ENCODE measurements around the gene DRC1. TPM values are rescaled to one million over a fixed set of nuclear protein-coding genes. Genes with fewer than 3 reads are reported as not detected.

DRC1 gene
- total RNA-seq, 8 experiments from 2014 or later: 0.43 to 37.1 (median 0.58) TPM; not detected in 3

DNA sequence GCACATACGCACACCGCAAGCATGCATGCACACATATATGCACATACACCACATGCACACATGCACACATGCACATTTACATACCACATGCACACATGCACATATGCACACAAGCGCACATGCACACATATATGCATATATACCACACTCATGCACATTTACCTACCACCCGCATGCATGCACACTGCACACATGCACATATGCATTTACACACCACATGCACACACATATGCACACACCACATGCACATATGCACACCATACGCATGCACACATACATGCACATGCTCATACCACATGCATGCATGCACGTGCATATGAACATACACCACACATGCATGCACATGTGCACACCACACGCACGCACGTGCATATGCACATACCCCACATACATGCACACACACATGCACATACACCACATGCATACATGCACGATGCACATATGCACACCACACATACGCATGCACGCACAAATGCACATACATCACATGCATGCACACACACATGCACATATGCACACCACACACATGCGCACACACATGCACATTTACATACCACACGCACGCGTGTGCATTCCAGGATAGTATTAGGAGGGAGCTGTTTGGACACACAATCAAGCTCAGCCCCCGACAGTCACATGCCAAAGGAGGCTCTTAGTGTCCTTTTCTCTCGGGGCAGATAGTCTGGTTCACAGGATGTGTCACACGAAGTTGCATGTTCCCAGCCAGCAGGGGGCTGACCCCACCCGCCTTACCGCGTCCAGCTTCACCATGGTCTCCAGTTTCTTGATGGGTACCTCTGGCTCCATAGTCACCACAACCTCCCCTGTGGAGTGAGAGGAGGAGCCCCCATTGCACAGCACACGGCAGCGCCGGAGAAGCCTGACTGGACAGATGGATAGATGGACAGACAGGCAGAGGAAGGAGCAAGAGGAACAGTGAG lies 70.3 kb downstream of the DRC1 start:
- Histone ChIP-seq H3K27ac (no peak overlapping the region), H3K4me1 (replicated peaks in 1 of 2) (peaks cover 12% of the 10 kb centered on the region in 2 donors), H3K4me3 (no peak overlapping the region)
- in situ Hi-C loops (cut with MboI; ENCODE audit: low pct_unique_long_range_greater_than_20kb in 2 of 9, low sequenced_read_pairs in 9 of 9, unreplicated experiment in 9 of 9): loop anchor here in 1 of 9 experiments (25.0 kb wide), 1 partner anchor 235 kb away; the partner anchor contains the start of genes HADHA and HADHB
- no peak for ATAC-seq (replicated peaks in 6 of 8)
- 0 to 95% (median 86%) methylated on average over 1 to 15 of the region's 25 CpGs; no CpG with 5 or more reads in 1 of the 10 experiments for WGBS, 10 experiments

DNA sequence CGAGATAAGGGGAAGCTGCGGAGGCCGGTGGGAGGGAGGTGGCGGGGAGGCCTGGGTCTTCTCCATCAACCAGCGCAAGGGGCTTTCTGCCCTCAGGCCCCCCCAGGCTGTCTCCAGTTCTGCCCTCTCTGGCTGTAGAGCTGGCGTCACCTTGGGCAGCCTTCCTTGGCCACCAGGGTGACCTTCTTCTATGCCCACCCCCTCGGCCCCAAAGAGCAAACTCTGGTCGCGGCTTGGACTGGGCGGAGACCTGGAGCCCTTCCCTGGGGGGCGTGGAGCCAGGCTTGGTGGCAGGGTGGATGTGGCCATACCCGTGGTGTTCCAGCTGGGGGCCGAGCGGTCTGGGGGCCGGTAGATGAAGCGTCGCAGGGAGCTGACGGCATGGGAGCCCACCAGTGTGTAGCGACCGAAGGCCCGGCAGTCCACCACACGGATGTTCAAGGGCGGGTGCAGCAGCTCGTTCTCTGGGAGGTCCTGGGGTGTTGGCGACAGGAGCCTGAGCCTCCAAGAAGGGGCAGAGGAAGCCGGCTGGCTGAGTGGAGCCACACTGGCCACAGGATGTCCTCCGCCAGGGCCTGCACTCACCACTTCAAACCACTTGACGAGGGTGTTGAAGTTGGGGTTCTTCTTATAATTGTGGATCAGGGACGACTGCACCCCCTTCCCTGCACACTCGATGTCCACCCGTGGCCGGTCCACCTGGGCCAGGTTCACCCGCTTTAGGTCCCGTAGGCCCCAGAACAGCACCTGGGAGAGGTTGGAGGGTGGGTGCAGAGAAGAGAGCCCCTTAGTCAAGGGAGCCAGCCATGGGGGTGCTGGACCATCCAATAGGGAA lies 71.3 kb downstream of the DRC1 start:
- in situ Hi-C loops (cut with MboI; ENCODE audit: low pct_unique_long_range_greater_than_20kb in 2 of 9, low sequenced_read_pairs in 9 of 9, unreplicated experiment in 9 of 9): loop anchor here in 1 of 9 experiments (25.0 kb wide), 1 partner anchor 236 kb away; the partner anchor contains the start of genes HADHA and HADHB
- 50 to 100% (median 95%) methylated on average over 1 to 8 of the region's 34 CpGs; no CpG with 5 or more reads in 5 of the 10 experiments for WGBS, 10 experiments
- H3K27ac ChIP-seq: no peak overlapping the region
- no peak overlapping the region for H3K4me3 ChIP-seq
- no peak for ATAC-seq (replicated peaks in 6 of 8)
- H3K4me1 ChIP-seq (replicated peaks in 1 of 2): peaks cover 12% of the 10 kb centered on the region in 2 donors

DNA sequence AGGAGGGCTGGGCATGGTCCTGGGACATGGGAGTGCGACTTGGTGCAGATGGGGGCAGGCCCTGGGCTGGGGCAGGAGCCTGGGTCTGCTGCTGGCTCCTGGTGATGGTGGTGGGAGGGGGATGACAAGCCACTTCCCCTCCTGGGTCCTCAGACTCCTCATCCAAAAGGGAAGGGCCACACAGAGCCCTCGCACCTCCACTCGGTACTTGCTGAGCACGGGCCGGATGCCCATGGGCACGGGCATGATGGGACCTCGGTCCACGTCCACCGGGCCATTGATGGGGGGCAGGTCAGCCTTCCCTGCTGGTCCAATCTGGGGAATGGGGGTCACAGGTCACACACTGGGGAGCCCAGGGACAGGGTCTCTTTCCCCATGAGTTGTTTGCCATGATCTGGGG lies 72.1 kb downstream of the DRC1 start:
- peaks cover 12% of the 10 kb centered on the region in 2 donors for H3K4me1 ChIP-seq (replicated peaks in 1 of 2)
- WGBS, 10 experiments: 85% methylated on average over 4 of the region's 9 CpGs; no CpG with 5 or more reads in 9 of the 10 experiments
- no peak for ATAC-seq (replicated peaks in 6 of 8)
- H3K4me3 ChIP-seq: no peak overlapping the region
- in situ Hi-C loops (cut with MboI; ENCODE audit: low pct_unique_long_range_greater_than_20kb in 2 of 9, low sequenced_read_pairs in 9 of 9, unreplicated experiment in 9 of 9): loop anchor here in 1 of 9 experiments (25.0 kb wide), 1 partner anchor 236 kb away; the partner anchor contains the start of genes HADHA and HADHB
- no peak overlapping the region for H3K27ac ChIP-seq

DNA sequence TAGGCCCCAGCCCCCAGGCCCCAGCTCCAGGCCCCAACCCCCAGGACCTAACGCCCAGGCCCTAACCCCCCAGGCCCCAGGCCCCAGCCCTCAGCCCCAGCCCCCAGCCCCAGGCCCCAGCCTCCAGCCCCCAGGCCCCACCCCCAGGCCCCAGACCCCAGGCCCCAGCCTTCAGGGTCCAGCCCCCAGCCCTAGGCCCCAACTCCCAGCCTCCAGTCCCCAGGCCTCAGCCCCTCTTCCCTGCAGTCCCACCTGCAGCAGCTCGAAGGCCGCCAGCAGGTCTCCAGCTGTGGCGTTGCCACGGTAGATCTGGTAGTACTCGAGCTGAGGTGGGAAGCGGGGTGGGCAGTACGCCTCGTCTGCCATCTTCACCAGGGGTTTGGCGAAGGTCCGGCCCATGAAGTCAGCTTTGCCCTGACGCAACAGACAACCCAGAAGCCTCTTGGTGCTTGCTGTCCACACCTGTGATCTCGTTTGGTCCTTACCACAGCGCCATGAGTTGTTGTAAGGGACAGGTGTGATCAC lies 72.6 kb downstream of the DRC1 start:
- Histone ChIP-seq H3K27ac (no peak overlapping the region), H3K4me3 (no peak overlapping the region), H3K4me1 (replicated peaks in 1 of 2) (peaks cover 12% of the 10 kb centered on the region in 2 donors)
- ATAC-seq (replicated peaks in 6 of 8): no peak
- in situ Hi-C loops (cut with MboI; ENCODE audit: low pct_unique_long_range_greater_than_20kb in 2 of 9, low sequenced_read_pairs in 9 of 9, unreplicated experiment in 9 of 9): loop anchor here in 1 of 9 experiments (25.0 kb wide), 1 partner anchor 237 kb away; the partner anchor contains the start of genes HADHA and HADHB
- 95 to 100% (median 100%) methylated on average over 1 to 4 of the region's 14 CpGs; no CpG with 5 or more reads in 7 of the 10 experiments for WGBS, 10 experiments

DNA sequence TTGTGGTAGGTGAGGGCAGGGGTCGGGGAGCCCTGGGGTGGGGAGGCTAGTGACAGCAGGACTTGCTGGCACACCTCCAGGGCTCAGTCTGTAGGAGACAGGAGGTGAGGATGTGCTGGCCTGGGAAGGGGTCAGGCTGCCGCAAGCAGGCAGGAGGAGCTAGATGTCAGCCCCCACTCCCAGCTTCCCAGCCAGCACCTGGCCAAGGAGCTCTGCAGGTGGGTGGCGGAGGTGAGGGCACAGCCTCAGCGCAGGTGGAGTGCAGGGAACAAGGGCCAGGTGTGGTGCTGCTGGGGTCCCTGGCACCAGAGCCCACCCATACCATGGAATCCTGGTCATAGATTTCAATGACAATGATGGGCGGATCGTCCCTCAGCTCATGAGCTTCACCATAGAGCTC lies 73.3 kb downstream of the DRC1 start:
- Histone ChIP-seq H3K4me1 (replicated peaks in 1 of 2) (peaks cover 12% of the 10 kb centered on the region in 2 donors), H3K27ac (no peak overlapping the region), H3K4me3 (no peak overlapping the region)
- no peak for ATAC-seq (replicated peaks in 6 of 8)
- in situ Hi-C loops (cut with MboI; ENCODE audit: low pct_unique_long_range_greater_than_20kb in 2 of 9, low sequenced_read_pairs in 9 of 9, unreplicated experiment in 9 of 9): no loop called here
- 80 to 86% methylated on average over 1 to 2 of the region's 6 CpGs; no CpG with 5 or more reads in 8 of the 10 experiments for WGBS, 10 experiments

DNA sequence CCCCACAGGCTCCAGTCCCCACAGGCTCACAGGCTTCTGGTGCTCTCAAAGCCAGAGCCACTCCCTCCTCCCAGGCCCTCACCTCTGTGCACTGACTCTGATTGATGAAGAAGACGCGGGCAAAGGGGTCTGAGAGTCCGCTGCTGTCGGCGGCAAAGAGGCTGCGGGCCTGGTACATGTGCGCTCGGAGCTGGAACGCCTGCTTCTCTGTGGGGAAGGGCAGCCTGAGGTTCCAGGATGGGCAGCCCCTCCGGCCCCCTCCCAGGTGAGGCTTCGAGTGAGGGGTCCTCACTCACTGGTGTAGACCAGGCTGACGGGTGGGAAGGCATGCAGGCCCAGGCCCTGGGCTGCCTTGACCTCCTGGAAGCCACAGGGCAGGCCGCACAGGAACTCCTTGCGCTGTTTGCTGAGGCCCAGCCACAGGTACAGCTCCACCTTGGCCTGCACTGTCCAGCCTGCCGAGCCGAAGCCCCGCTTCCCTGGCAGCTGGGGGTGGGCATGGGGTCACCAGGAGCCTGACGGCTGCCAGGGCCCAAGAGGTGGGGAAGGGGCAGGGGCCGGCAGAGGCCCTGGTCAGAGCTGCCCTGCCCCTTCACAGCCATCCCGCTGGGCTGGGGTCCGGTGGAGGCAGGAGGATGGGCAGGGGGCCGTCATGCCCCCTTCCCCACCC lies 74.2 kb downstream of the DRC1 start:
- Histone ChIP-seq H3K4me1 (replicated peaks in 1 of 2) (peaks cover 12% of the 10 kb centered on the region in 2 donors), H3K4me3 (no peak overlapping the region), H3K27ac (no peak overlapping the region)
- ATAC-seq (replicated peaks in 6 of 8): peak in 5 of 8 experiments; percentile 74 to 83 (median 83)
- 91 to 100% methylated on average over 2 to 7 of the region's 22 CpGs; no CpG with 5 or more reads in 8 of the 10 experiments for WGBS, 10 experiments
- in situ Hi-C loops (cut with MboI; ENCODE audit: low pct_unique_long_range_greater_than_20kb in 2 of 9, low sequenced_read_pairs in 9 of 9, unreplicated experiment in 9 of 9): no loop called here

DNA sequence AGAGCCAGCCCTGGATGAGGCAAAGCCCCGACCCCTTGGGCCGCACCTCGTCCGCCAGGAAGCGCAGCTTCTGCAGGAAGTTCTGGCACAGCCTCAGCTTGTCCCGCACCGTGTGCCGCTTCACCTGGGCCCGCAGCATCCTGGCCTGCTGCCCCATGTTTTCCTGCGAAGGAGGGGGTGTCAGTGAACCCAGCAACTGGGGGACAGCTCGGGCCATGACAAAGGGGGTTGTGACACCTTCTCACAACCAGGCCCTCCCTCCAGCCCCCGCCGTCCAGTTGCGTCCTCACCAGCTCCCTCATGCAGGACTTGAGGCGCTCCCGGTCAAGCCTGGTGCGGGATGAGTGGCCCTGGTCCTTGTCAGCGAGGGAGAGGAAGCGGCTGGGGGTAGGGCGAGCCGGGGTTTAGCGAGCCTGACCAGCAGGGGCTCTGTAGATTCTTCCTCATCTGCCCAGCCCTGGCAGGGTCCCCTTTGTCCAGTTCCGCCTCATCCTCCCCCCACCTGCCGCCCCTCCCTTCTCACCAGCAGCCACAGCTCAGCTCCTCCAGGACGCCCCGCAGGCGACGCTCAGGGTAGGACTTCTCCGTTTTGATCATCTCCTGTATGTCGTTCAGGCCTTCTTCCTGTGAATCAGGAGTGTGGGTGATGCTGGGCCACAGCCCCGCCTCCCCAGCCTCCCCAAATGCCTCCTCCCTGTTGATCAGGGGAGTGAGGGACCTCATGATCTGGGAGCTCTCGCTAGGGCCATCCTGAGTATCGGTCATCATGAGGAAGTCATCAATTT lies 75.6 kb downstream of the DRC1 start:
- WGBS, 10 experiments: 40 to 100% (median 50%) methylated on average over 1 to 3 of the region's 33 CpGs; no CpG with 5 or more reads in 7 of the 10 experiments
- peak in 5 of 8 experiments; percentile 7 to 56 (median 27) for ATAC-seq (replicated peaks in 6 of 8)

DNA sequence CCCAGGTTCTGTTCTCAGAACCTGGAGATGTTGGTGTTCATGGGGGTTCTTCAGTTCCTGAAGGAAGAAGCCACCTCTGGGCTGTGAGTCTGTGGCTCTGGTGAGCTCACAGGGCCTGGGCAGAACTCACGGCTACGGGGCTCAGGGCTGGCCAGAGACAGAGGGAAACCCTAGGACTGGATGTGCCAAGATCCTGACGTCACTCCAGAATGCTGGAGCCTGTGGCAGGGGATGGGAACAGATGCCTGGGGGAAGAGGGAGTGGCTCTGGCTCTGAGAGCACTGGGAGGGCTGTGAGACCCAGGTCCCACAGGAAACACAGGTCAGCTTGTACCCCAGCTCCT lies 76.2 kb downstream of the DRC1 start, which contains the start of gene OTOF:
Gene OTOF, minus strand, starts transcription at position 214 of the 343 bp plus-strand sequence.
- in situ Hi-C loops (cut with MboI; ENCODE audit: low pct_unique_long_range_greater_than_20kb in 2 of 9, low sequenced_read_pairs in 9 of 9, unreplicated experiment in 9 of 9): no loop called here
- 100% methylated on average over 1 of the region's 3 CpGs; no CpG with 5 or more reads in 9 of the 10 experiments for WGBS, 10 experiments

More for the DNA sequence above, 75.6 kb downstream of the DRC1 start:
- Histone ChIP-seq H3K27ac (no peak overlapping the region), H3K4me1 (replicated peaks in 1 of 2) (peaks cover 12% of the 10 kb centered on the region in 2 donors), H3K4me3 (no peak overlapping the region)
- in situ Hi-C loops (cut with MboI; ENCODE audit: low pct_unique_long_range_greater_than_20kb in 2 of 9, low sequenced_read_pairs in 9 of 9, unreplicated experiment in 9 of 9): no loop called here

DNA sequence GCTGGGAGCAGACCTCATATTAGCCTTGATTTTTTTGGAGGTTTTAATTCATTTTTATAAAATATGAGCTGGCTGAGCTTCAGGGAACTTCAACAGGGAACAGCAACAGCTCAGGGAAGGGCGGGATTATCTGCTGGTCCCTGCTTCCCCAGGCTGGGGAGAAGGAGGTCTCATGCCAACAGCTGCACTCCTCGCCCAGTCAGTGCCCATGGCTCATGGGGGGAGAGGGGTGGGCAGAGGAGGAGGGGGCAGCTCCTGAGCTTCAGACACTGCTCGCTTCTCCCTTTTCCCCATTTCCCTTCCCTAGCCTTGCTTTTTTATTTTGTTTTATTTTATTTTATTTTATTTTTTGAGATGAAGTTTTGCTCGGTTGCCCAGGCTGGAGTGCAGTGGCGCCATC lies 76.6 kb downstream of the DRC1 start:
- peak in 2 of 8 experiments; percentile 5 to 7 for ATAC-seq (replicated peaks in 6 of 8)
- peaks cover 12% of the 10 kb centered on the region in 2 donors for H3K4me1 ChIP-seq (replicated peaks in 1 of 2)
- no peak overlapping the region for H3K27ac ChIP-seq
- in situ Hi-C loops (cut with MboI; ENCODE audit: low pct_unique_long_range_greater_than_20kb in 2 of 9, low sequenced_read_pairs in 9 of 9, unreplicated experiment in 9 of 9): no loop called here
- H3K4me3 ChIP-seq: no peak overlapping the region
- 29 to 100% (median 100%) methylated on average over 1 to 4 of the region's 5 CpGs; no CpG with 5 or more reads in 5 of the 10 experiments for WGBS, 10 experiments

More for the DNA sequence above, 76.2 kb downstream of the DRC1 start, which contains the start of gene OTOF:
- Histone ChIP-seq H3K4me3 (no peak within 1 kb of the TSS), H3K4me1 (replicated peaks in 1 of 2) (peaks cover 12% of the 10 kb centered on the region in 2 donors), H3K27ac (no peak within 1 kb of the TSS)
- ATAC-seq (replicated peaks in 6 of 8): peak in 4 of 8 experiments; percentile 8 to 98 (median 97)

DNA sequence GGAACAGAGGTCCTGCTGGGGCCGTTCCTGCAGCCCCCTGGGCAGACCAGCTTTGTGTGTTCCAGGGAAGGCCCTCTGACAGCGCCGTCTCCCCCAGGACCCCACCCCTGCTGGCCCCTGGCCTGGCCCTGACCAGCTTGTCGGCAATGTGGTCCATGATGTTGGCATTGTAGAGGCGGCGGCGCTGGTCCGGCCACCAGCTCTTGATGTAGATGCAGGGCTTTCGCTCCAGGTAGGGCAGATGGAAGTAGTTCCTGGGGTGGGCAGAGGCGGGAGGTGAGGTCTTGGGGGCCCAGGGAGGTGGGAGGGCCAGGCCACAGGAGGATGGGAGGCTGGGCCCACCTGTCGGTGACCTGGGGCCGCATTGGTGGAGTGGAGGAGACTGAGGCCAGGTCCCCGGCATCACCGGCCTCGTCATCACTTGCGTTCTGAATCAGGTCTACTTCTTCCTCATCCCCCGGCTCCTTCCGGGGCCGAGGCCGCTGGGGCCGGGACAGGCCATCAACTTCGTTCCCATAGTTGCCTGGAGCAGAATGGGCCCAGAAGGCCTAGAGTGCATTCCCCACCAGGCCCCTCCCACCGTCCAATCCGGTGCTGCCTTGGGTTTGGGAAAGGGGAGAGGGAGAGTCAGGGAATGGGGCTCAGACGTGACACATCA lies 77.5 kb downstream of the DRC1 start:
- Histone ChIP-seq H3K27ac (no peak overlapping the region), H3K4me1 (replicated peaks in 1 of 2) (peaks cover 15 to 16% of the 10 kb centered on the region in 2 donors), H3K4me3 (no peak overlapping the region)
- in situ Hi-C loops (cut with MboI; ENCODE audit: low pct_unique_long_range_greater_than_20kb in 2 of 9, low sequenced_read_pairs in 9 of 9, unreplicated experiment in 9 of 9): no loop called here
- 90% methylated on average over 5 of the region's 25 CpGs; no CpG with 5 or more reads in 9 of the 10 experiments for WGBS, 10 experiments
- ATAC-seq (replicated peaks in 6 of 8): no peak
